ENCODE results near the gene PDILT.

PDILT gene

GRCh38 chr16:20382202-20382948, 22.2 kb downstream of the PDILT start:
- Histone ChIP-seq H3K79me2 (ENCODE audit: insufficient read depth, low read length) (no peaks in the 10 kb centered on the region), H3K27me3 (ENCODE audit: low read length) (no peaks in the 10 kb centered on the region), H4K20me1 (ENCODE audit: low read depth, low read length) (no peaks in the 10 kb centered on the region), H2AFZ (ENCODE audit: low read depth, low read length, severe bottlenecking) (no peak overlapping the region), H3K36me3 (ENCODE audit: low read length) (no peaks in the 10 kb centered on the region), H3F3A (ENCODE audit: insufficient read depth) (no peaks in the 10 kb centered on the region), H3K9ac (ENCODE audit: low read length) (no peak overlapping the region), H3K4me2 (ENCODE audit: low read depth, low read length, poor library complexity, severe bottlenecking) (no peak overlapping the region), H3K27ac (ENCODE audit: low read depth, low read length) (no peak overlapping the region), H3K4me3 (ENCODE audit: insufficient read depth, low read length, poor library complexity, severe bottlenecking) (no peak overlapping the region), H3K9me3 (ENCODE audit: insufficient read depth, low read length) (no peaks in the 10 kb centered on the region), H3K9me2 (replicated peaks; ENCODE audit: insufficient read depth, low read length) (no peaks in the 10 kb centered on the region)
- TF ChIP-seq CTCF (IDR thresholded peaks at IDR 0.05; ENCODE audit: insufficient read depth, low read length, poor library complexity, severe bottlenecking) (no peak), EZH2phosphoT487 (conservative IDR thresholded peaks at IDR 0.05; ENCODE audit: low read length) (no peak)

- H3K36me3 ChIP-seq (ENCODE audit: low read length) = no peaks in the 10 kb centered on the region
- no peaks in the 10 kb centered on the region for H4K20me1 ChIP-seq (ENCODE audit: low read depth, low read length)
- H3K27me3 ChIP-seq (ENCODE audit: low read length) = no peaks in the 10 kb centered on the region
- no peak overlapping the region for H3K27ac ChIP-seq (ENCODE audit: low read depth, low read length)
- H3K4me2 ChIP-seq (ENCODE audit: low read depth, low read length, poor library complexity, severe bottlenecking) = no peak overlapping the region
- no peaks in the 10 kb centered on the region for H3K79me2 ChIP-seq (ENCODE audit: insufficient read depth, low read length)
- H3K9me3 ChIP-seq (ENCODE audit: insufficient read depth, low read length) = no peaks in the 10 kb centered on the region
- TF ChIP-seq EZH2phosphoT487 (conservative IDR thresholded peaks at IDR 0.05; ENCODE audit: low read length) (no peak), CTCF (IDR thresholded peaks at IDR 0.05; ENCODE audit: insufficient read depth, low read length, poor library complexity, severe bottlenecking) (no peak)
- no peaks in the 10 kb centered on the region for H3K9me2 ChIP-seq (replicated peaks; ENCODE audit: insufficient read depth, low read length)
- no peak overlapping the region for H3K9ac ChIP-seq (ENCODE audit: low read length)
- no peak overlapping the region for H3K4me3 ChIP-seq (ENCODE audit: insufficient read depth, low read length, poor library complexity, severe bottlenecking)
- no peaks in the 10 kb centered on the region for H3F3A ChIP-seq (ENCODE audit: insufficient read depth)
- no peak overlapping the region for H2AFZ ChIP-seq (ENCODE audit: low read depth, low read length, severe bottlenecking)
Measured at GRCh38 chr16:20380782-20381181, 23.8 kb downstream of the PDILT start.

- Histone ChIP-seq H3K9me2 (replicated peaks; ENCODE audit: insufficient read depth, low read length) (no peaks in the 10 kb centered on the region), H3K79me2 (ENCODE audit: insufficient read depth, low read length) (no peaks in the 10 kb centered on the region), H3K36me3 (ENCODE audit: low read length) (no peaks in the 10 kb centered on the region), H3K27me3 (ENCODE audit: low read length) (no peaks in the 10 kb centered on the region), H3F3A (ENCODE audit: insufficient read depth) (no peaks in the 10 kb centered on the region), H2AFZ (ENCODE audit: low read depth, low read length, severe bottlenecking) (no peak overlapping the region), H3K27ac (ENCODE audit: low read depth, low read length) (no peak overlapping the region), H3K9me3 (ENCODE audit: insufficient read depth, low read length) (no peaks in the 10 kb centered on the region), H4K20me1 (ENCODE audit: low read depth, low read length) (no peaks in the 10 kb centered on the region), H3K9ac (ENCODE audit: low read length) (no peak overlapping the region), H3K4me2 (ENCODE audit: low read depth, low read length, poor library complexity, severe bottlenecking) (no peak overlapping the region), H3K4me3 (ENCODE audit: insufficient read depth, low read length, poor library complexity, severe bottlenecking) (no peak overlapping the region)
- TF ChIP-seq CTCF (IDR thresholded peaks at IDR 0.05; ENCODE audit: insufficient read depth, low read length, poor library complexity, severe bottlenecking) (no peak), EZH2phosphoT487 (conservative IDR thresholded peaks at IDR 0.05; ENCODE audit: low read length) (no peak)
Measured at GRCh38 chr16:20377181-20377580, 27.4 kb downstream of the PDILT start.

Data from SU-DHL-6 (cell line).